HepG2 (cell line): ENCODE results near the gene SDR39U1. TPM values are rescaled to one million over a fixed set of nuclear protein-coding genes. Genes with fewer than 3 reads are reported as not detected.

Source experiments
- ATRX ChIP-seq: sonication (generic); formaldehyde crosslinking; IDR thresholded peaks from 2 replicates; pipeline ENCODE4 v1.4.0; 2020; ENCODE audit warnings: missing genetic modification reagents, borderline replicate concordance
- CCAR2 ChIP-seq: fragments of 200-400 bp; formaldehyde crosslinking; optimal IDR thresholded peaks from 2 replicates; pipeline ENCODE3; 2018; ENCODE audit warnings: low read depth, mild to moderate bottlenecking, low read length, moderate library complexity
- EP300 ChIP-seq, 3 experiments: sonication (generic) in 1 of 3; formaldehyde crosslinking in 1 of 3; IDR thresholded peaks; 2 replicates each; pipeline versions ENCODE4 v1.5.1 to v1.6.1; 2011 to 2020; ENCODE audit warnings: low read depth in 2 of 3, low read length in 2 of 3, borderline replicate concordance in 1 of 3, improper control_type of control experiment in 1 of 3, mild to moderate bottlenecking in 1 of 3, missing genetic modification reagents in 1 of 3, moderate library complexity in 1 of 3
- FOXC1 ChIP-seq: sonication (generic); formaldehyde crosslinking; IDR thresholded peaks from 2 replicates; pipeline ENCODE4 v1.8.0; 2022; ENCODE audit warnings: mild to moderate bottlenecking, missing genetic modification reagents, borderline replicate concordance
- JUND ChIP-seq: sonication (generic); formaldehyde crosslinking; IDR thresholded peaks from 2 replicates; pipeline ENCODE4 v1.8.0; 2022; ENCODE audit warnings: mild to moderate bottlenecking, missing genetic modification reagents
- KAT8 ChIP-seq: IDR thresholded peaks from 2 replicates; pipeline ENCODE4 v1.6.1; 2016; ENCODE audit warnings: missing genetic modification reagents, missing compliant biosample characterization
- KDM4B ChIP-seq: sonication (generic); formaldehyde crosslinking; IDR thresholded peaks from 2 replicates; pipeline ENCODE4 v1.4.0; 2020; ENCODE audit warnings: missing genetic modification reagents
- KLF15 ChIP-seq: sonication (generic); formaldehyde crosslinking; IDR thresholded peaks from 2 replicates; pipeline ENCODE4 v1.8.1; 2023; ENCODE audit warnings: borderline replicate concordance, mild to moderate bottlenecking, inconsistent platforms, missing genetic modification reagents, mixed read lengths
- LCORL ChIP-seq, 2 experiments: fragments of 450-650 bp in 1 of 2; sonication (generic) in 1 of 2; formaldehyde crosslinking in 1 of 2; IDR thresholded peaks; 2 replicates each; pipeline versions ENCODE4 v1.5.0 to v1.6.1; 2017 to 2020; ENCODE audit warnings: antibody characterized with exemption in 1 of 2, missing genetic modification reagents in 1 of 2
- MEIS1 ChIP-seq: sonication (generic); formaldehyde crosslinking; IDR thresholded peaks from 2 replicates; pipeline ENCODE4 v1.9.0; 2021; ENCODE audit warnings: mild to moderate bottlenecking, missing genetic modification reagents, moderate library complexity, borderline replicate concordance
- MEIS2 ChIP-seq: sonication (generic); formaldehyde crosslinking; IDR thresholded peaks from 2 replicates; pipeline ENCODE4 v1.9.0; 2021; ENCODE audit warnings: mild to moderate bottlenecking, missing genetic modification reagents
- MIER2 ChIP-seq: IDR thresholded peaks from 2 replicates; pipeline ENCODE4 v1.6.1; 2016; ENCODE audit warnings: missing biosample characterization, missing genetic modification reagents
- NR2C2 ChIP-seq: sonication (generic); formaldehyde crosslinking; IDR thresholded peaks from 2 replicates; pipeline ENCODE4 v1.4.0; 2020; ENCODE audit warnings: missing genetic modification reagents, mild to moderate bottlenecking, moderate library complexity, borderline replicate concordance
- TBP ChIP-seq: sonication (generic); formaldehyde crosslinking; IDR thresholded peaks from 2 replicates; pipeline ENCODE4 v1.5.0; 2020; ENCODE audit warnings: missing genetic modification reagents
- ZNF761 ChIP-seq: sonication (generic); formaldehyde crosslinking; conservative IDR thresholded peaks from 2 replicates; pipeline ENCODE4 v1.4.0; 2020; ENCODE audit warnings: mild to moderate bottlenecking, missing genetic modification reagents
- ZNF850 ChIP-seq: sonication (generic); formaldehyde crosslinking; conservative IDR thresholded peaks from 2 replicates; pipeline ENCODE4 v1.9.0; 2021; ENCODE audit warnings: mild to moderate bottlenecking, missing genetic modification reagents
- polyA plus RNA-seq, 8 experiments: library from polyadenylated mRNA; depleted of rRNA in 3 of 8; stranded (reverse) in 7 of 8; unstranded in 1 of 8; fragments of >200 nt; fragmentation: Illumina TruSeq in 4 of 8; extraction: Trizol in 4 of 8; gene quantifications; 2 replicates each; pipeline versions ENCODE4 v1.2.1 to v1.2.3, GENCODE V29; 2011 to 2016; ENCODE audit warnings: low read depth in 4 of 8, missing spikeins in 1 of 8, mixed read lengths in 1 of 8; ENCODE audit not compliant: insufficient read depth in 1 of 8
- total RNA-seq, 5 experiments: library from RNA; depleted of rRNA; stranded (reverse); fragments of >200 nt; fragmentation: Illumina TruSeq; extraction: Trizol; gene quantifications; 2 replicates each; pipeline ENCODE4 v1.2.3, GENCODE V29; 2016; ENCODE audit warnings: low read depth in 1 of 5
- TF ChIP-seq, protein P1 (sequence below): sonication (generic); formaldehyde crosslinking; IDR thresholded peaks from 2 replicates; pipeline ENCODE4 v1.8.1; 2022; ENCODE audit warnings: low read depth, mild to moderate bottlenecking, missing genetic modification reagents
- TF ChIP-seq, protein P2 (sequence below), 2 experiments: fragments of 450-650 bp in 1 of 2; sonication (generic) in 1 of 2; formaldehyde crosslinking; IDR thresholded peaks; 2 replicates each; pipeline versions ENCODE4 v1.5.0 to v1.8.0; 2020 to 2022; ENCODE audit warnings: mild to moderate bottlenecking in 1 of 2, missing genetic modification reagents in 1 of 2
- TF ChIP-seq, protein P3 (sequence below): sonication (generic); formaldehyde crosslinking; IDR thresholded peaks from 2 replicates; pipeline ENCODE4 v1.4.0; 2020; ENCODE audit warnings: missing genetic modification reagents, mild to moderate bottlenecking, borderline replicate concordance
- TF ChIP-seq, protein P4 (sequence below): sonication (generic); formaldehyde crosslinking; IDR thresholded peaks from 2 replicates; pipeline ENCODE4 v1.4.0; 2020; ENCODE audit warnings: mild to moderate bottlenecking, missing genetic modification reagents

SDR39U1 gene
- total and polyA plus RNA-seq, 2 of the 13 experiments (the other 11 are each of a cell fraction or from before 2014, with no cell fraction given), result 34.4 to 129 TPM

DNA sequence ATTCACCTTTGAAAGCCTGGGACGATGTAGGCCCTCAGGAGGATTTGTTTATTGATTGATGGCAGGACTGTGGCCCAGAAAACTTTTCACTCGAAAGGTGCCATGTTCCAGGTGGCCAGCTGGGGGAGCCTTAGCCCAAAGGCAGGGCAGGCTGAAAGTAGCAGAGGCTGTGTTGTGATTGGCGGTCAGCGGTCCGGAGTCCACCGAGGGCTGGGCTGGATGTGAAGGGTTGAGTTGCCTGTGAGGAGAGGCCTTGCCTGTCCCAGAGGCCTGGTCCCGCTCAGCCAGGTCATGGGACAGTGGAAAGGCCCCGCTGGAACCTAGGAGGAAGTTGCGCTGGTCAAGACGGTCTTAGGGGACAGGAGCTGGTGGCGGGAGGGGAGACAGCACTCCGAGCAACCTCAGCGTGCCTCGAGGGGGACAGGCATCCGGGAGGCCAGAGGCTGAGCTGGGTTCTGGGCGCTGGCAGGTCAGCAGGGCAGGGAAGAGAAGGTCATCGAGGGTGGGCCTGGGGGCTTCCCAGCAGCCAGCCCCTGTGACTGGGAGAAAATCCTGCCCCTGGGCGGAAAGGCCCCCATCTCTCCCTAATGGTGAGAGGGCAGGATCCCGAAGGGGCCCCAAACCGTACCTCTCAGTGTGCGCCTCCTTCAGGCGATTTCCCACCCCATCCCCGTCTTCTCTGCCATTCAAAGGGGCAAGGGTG lies 39.2 kb upstream of the SDR39U1 start (continued):
- TF ChIP-seq, protein P1, sequence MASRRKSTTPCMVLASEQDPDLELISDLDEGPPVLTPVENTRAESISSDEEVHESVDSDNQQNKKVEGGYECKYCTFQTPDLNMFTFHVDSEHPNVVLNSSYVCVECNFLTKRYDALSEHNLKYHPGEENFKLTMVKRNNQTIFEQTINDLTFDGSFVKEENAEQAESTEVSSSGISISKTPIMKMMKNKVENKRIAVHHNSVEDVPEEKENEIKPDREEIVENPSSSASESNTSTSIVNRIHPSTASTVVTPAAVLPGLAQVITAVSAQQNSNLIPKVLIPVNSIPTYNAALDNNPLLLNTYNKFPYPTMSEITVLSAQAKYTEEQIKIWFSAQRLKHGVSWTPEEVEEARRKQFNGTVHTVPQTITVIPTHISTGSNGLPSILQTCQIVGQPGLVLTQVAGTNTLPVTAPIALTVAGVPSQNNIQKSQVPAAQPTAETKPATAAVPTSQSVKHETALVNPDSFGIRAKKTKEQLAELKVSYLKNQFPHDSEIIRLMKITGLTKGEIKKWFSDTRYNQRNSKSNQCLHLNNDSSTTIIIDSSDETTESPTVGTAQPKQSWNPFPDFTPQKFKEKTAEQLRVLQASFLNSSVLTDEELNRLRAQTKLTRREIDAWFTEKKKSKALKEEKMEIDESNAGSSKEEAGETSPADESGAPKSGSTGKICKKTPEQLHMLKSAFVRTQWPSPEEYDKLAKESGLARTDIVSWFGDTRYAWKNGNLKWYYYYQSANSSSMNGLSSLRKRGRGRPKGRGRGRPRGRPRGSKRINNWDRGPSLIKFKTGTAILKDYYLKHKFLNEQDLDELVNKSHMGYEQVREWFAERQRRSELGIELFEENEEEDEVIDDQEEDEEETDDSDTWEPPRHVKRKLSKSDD (CRISPR knock-in tag), result no peak
- peak; percentile 85 for TF ChIP-seq NR2C2 (CRISPR knock-in tag)
- TF ChIP-seq KAT8, result peak; percentile 86
- TF ChIP-seq TBP (CRISPR knock-in tag), result no peak; the same call in 1 of the 2 replicates
- no peak for TF ChIP-seq ZNF850 (CRISPR knock-in tag)
- peak; percentile 83 for TF ChIP-seq LCORL (IDR thresholded peaks at IDR 0.05)
- TF ChIP-seq LCORL (CRISPR knock-in tag; IDR thresholded peaks at IDR 0.05), result peak; percentile 99
- TF ChIP-seq, protein P2, sequence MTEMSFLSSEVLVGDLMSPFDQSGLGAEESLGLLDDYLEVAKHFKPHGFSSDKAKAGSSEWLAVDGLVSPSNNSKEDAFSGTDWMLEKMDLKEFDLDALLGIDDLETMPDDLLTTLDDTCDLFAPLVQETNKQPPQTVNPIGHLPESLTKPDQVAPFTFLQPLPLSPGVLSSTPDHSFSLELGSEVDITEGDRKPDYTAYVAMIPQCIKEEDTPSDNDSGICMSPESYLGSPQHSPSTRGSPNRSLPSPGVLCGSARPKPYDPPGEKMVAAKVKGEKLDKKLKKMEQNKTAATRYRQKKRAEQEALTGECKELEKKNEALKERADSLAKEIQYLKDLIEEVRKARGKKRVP (CRISPR knock-in tag; IDR thresholded peaks at IDR 0.05), result no peak
- TF ChIP-seq MEIS2 (CRISPR knock-in tag), result peak; percentile 93; the same call in 1 of the 2 replicates
- TF ChIP-seq KDM4B (CRISPR knock-in tag), result peak; percentile 85
- no peak for TF ChIP-seq ATRX (CRISPR knock-in tag)
- TF ChIP-seq, protein P3, sequence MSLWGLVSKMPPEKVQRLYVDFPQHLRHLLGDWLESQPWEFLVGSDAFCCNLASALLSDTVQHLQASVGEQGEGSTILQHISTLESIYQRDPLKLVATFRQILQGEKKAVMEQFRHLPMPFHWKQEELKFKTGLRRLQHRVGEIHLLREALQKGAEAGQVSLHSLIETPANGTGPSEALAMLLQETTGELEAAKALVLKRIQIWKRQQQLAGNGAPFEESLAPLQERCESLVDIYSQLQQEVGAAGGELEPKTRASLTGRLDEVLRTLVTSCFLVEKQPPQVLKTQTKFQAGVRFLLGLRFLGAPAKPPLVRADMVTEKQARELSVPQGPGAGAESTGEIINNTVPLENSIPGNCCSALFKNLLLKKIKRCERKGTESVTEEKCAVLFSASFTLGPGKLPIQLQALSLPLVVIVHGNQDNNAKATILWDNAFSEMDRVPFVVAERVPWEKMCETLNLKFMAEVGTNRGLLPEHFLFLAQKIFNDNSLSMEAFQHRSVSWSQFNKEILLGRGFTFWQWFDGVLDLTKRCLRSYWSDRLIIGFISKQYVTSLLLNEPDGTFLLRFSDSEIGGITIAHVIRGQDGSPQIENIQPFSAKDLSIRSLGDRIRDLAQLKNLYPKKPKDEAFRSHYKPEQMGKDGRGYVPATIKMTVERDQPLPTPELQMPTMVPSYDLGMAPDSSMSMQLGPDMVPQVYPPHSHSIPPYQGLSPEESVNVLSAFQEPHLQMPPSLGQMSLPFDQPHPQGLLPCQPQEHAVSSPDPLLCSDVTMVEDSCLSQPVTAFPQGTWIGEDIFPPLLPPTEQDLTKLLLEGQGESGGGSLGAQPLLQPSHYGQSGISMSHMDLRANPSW (CRISPR knock-in tag), result no peak; the same call in 1 of the 2 replicates
- no peak for TF ChIP-seq KLF15
- TF ChIP-seq ZNF761 (CRISPR knock-in tag), result peak; percentile 72; the same call in 1 of the 2 replicates
- peak; percentile 94; the same call in 1 of the 2 replicates for TF ChIP-seq FOXC1 (CRISPR knock-in tag)
- peak in 1 of 2 experiments; percentile 36; a peak in 1 of 4 replicates for TF ChIP-seq EP300 (IDR thresholded peaks at IDR 0.05; ENCODE audit: low read depth in 2 of 2, low read length in 2 of 2)
- no peak for TF ChIP-seq EP300 (CRISPR knock-in tag; IDR thresholded peaks at IDR 0.05; ENCODE audit: borderline replicate concordance)
- 0 out of 2 replicates have a peak, but pooled peaks have one; percentile 10 for TF ChIP-seq JUND (CRISPR knock-in tag)
- peak; percentile 89 for TF ChIP-seq MIER2 (CRISPR knock-in tag)
- TF ChIP-seq, protein P4, sequence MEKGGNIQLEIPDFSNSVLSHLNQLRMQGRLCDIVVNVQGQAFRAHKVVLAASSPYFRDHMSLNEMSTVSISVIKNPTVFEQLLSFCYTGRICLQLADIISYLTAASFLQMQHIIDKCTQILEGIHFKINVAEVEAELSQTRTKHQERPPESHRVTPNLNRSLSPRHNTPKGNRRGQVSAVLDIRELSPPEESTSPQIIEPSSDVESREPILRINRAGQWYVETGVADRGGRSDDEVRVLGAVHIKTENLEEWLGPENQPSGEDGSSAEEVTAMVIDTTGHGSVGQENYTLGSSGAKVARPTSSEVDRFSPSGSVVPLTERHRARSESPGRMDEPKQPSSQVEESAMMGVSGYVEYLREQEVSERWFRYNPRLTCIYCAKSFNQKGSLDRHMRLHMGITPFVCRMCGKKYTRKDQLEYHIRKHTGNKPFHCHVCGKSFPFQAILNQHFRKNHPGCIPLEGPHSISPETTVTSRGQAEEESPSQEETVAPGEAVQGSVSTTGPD, result no peak
- no peak for TF ChIP-seq CCAR2
- peak; percentile 94 for TF ChIP-seq MEIS1 (CRISPR knock-in tag)
